ENCODE data around the gene CEP192.
"Not testable (repeated sequence)": the region's sequence is repeated elsewhere in the genome, so short reads cannot be mapped to it uniquely, and the experiment has no call there.

CEP192 gene

DNA sequence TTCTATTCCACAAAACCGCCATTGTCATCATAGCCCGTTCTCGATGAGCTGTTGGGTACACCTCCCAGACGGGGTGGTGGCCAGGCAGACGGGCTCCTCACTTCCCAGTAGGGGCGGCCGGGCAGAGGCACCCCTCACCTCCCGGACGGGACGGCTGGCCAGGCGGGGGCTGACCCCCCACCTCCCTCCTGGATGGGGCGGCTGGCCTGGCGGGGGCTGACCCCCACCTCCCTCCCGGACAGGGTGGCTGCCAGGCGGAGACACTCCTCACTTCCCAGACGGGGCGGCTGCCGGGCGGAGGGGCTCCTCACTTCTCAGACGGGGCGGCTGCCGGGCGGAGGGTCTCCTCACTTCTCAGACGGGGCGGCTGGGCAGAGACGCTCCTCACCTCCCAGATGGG is 106.9 kb downstream of the CEP192 start:
- not testable (repeated sequence) for DNase-seq (ENCODE audit: low read depth in 2 of 2)

GRCh38 chr18:13099113-13099512 is 108.0 kb downstream of the CEP192 start:
- DNase-seq (ENCODE audit: low read depth in 2 of 2), result no peak

GRCh38 chr18:13100942-13101658 is 109.9 kb downstream of the CEP192 start:
- DNase-seq (ENCODE audit: low read depth in 2 of 2), result no peak

DNA sequence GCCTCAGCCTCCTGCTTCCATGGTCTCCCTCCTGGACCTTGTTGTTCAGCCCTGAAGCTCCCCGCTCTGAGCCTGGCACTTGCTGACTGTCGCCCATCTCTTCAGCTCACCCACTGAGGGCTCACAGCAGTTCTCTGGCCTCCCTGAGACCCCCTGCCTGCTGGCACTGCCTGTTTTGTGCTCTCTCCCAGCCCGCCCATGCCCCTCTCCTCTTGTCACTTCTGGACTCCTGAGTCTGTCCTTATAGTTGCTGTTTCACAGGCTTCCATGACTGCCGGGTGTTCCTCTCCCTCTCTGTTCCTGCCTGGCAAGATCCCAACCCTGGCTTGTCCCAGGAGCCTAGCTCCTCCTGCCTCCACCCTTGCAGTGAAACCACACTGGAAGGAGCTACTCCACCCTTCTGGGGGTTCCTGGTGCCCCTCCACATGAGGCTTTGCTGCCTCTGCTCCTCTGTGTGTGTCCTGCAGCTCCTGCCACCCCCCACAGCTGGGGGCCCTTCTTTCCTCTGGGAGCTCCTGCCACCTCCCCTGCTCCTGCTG is 110.6 kb downstream of the CEP192 start:
- DNase-seq (ENCODE audit: low read depth in 2 of 2), result no peak

GRCh38 chr18:13103366-13103765 is 112.2 kb downstream of the CEP192 start:
- DNase-seq (ENCODE audit: low read depth in 2 of 2), result no peak

DNA sequence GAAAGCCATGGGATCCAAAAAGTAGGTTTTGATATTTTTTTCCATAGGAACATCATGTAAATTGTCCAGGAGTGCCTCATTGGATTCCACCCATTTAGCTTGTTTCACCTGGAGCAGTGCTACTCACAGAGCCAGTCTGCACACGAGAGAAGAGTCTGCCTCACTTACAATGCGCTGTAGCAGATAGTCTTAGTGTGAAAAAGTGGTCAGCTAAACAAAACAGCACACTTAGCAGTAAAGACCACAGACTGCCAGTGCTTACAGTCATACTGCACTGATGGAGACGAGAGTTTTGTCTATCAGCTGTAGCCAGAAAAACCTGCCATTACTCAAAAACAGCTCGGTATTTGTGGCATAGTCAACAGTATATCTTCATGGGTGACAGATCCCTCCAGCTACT is 113.9 kb downstream of the CEP192 start:
- DNase-seq (ENCODE audit: low read depth in 2 of 2), result no peak

GRCh38 chr18:13107074-13107473 is 115.9 kb downstream of the CEP192 start:
- no peak for DNase-seq (ENCODE audit: low read depth in 2 of 2)

DNA sequence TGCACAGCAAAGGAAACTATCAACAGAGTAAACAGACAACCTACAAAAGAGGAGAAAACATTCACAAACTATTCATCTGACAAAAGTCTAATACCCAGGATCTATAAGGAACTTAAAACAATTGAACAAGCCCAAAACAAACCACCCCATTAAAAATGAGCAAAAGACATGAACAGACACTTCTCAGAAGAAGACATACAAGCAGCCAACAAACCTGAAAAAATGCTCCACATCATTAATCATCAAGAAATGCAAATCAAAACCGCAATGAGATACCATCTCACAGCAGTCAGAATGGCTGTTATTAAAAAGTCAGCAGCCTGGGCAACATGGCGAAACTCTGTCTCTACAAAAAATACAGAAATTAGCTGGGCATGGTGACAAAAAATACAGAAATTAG is 117.2 kb downstream of the CEP192 start:
- DNase-seq (ENCODE audit: low read depth in 2 of 2), result no peak

DNA sequence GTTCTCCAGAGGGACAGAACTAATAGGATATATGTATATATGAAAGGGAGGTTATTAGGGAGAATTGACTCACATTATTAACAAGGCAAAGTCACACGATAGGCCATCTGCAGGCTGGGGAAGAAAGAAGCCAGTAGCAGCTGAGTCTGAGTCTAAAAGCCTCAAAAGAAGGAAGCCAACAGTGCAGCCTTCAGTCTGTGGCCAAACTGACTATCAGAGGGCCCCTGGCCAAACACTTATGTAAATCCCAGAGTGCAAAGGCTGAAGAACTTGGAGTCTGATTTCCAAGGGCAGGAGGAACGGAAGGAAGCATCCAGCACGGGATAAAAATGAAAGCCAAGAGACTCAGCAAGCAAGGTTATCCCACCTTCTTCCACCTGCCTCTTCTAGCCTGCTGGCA is 119.4 kb downstream of the CEP192 start:
- DNase-seq (ENCODE audit: low read depth in 2 of 2), result no peak

DNA sequence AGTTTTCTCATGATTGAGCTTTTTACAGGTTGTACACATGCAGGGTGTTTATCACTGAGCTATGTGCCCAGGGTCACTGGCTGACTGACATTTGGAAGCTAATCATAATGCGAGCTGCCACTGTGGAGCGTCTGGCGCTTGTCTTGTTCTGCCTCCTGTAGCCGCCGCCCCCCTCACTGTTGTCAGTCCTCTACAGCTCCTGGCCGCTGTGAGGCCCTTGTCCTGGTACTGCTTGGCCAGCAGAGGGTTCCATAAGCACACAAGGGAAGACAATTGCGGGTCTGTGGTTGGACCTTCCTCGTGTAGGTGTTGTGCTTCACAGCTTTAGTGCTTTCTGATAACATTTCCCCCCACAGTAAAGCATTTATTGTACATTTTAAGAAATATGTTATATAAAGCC is 121.8 kb downstream of the CEP192 start:
- no peak for DNase-seq (ENCODE audit: low read depth in 2 of 2)

DNA sequence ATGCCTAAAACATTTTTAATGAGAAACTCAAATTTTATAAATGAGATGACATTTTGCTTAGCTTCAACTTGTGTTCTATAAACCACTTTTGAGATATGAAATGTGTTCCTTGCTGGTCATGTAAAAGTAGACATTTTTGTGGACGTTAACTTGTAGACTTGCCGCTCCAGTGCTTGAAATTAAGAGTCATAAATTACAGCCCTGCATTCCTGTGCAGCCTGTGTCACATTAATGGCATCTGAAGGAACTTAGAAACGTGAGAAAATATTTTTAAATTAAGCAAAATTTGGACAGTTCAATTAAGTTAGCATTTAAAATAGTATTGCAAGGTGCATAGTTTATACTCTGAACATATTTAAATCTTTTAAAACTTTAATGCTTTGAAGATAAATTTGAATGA is 129.1 kb downstream of the CEP192 start:
- DNase-seq (ENCODE audit: low read depth in 2 of 2), result no peak

- no peak for DNase-seq (ENCODE audit: low read depth in 2 of 2)
These were observed 129.8 kb downstream of the CEP192 start for GRCh38 chr18:13120983-13121441.

- no peak for DNase-seq (ENCODE audit: low read depth in 2 of 2)
These were observed 133.2 kb downstream of the CEP192 start for GRCh38 chr18:13124411-13124810.

DNA sequence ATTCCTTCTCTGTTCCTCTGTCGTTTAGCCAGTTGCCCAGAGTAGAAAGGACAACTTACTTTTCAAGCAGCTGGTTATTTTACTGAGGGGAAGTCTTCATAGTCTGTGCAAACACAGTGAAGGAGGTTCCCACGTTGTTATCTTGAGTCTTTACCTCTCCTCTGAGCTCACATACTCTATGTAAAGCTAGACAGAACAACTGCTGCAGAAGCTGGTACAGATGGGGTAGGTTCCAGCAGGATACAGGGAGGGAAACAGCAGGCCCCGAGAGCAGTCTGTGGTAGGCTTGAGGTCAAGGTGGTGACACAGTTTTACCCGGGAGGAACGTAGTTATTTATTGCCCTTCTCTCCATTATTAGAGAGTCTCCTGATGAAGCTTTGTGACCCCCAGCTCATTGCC is 134.0 kb downstream of the CEP192 start:
- DNase-seq (ENCODE audit: low read depth in 2 of 2), result no peak

- no peak for DNase-seq (ENCODE audit: low read depth in 2 of 2)
These were observed 135.9 kb downstream of the CEP192 start for GRCh38 chr18:13126966-13127598.

- DNase-seq (ENCODE audit: low read depth in 2 of 2), result no peak
These were observed 140.1 kb downstream of the CEP192 start for GRCh38 chr18:13131283-13131682.

DNA sequence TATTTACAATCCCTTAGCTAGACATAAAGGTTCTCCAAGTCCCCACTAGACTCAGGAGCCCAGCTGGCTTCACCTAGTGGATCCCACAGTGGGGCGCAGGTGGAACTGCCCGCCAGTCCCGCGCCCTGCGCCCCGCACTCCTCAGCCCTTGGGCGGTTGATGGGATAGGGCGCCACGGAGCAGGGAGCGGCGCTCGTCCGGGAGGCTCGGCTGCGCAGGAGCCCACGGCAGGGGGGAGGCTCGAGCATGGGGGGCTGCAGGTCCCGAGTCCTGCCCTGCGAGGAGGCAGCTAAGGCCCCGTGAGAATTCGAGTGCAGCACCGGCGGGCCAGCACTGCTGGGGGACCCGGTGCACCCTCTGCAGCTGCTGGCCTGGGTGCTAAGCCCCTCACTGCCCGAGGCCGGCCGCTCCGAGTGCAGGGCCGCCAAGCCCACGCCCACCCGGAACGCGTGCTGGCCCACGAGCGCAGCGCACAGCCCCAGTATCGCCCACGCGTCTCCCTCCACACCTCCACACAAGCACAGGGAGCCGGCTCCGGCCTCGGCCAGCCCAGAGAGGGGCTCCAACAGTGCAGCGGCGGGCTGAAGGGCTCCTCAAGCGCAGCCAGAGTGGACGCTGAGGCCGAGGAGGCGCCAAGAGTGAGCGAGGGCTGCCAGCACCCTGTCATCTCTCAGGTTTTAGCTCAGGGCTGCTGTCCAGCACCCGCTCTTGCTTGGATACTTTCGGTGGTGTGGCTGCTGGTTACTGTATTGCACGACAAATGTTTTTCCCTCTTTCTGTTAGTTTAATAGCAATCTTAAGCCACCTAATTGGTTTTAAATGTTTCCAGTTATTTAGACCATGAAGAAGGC is 143.6 kb downstream of the CEP192 start:
- no peak for DNase-seq (ENCODE audit: low read depth in 2 of 2)

DNA sequence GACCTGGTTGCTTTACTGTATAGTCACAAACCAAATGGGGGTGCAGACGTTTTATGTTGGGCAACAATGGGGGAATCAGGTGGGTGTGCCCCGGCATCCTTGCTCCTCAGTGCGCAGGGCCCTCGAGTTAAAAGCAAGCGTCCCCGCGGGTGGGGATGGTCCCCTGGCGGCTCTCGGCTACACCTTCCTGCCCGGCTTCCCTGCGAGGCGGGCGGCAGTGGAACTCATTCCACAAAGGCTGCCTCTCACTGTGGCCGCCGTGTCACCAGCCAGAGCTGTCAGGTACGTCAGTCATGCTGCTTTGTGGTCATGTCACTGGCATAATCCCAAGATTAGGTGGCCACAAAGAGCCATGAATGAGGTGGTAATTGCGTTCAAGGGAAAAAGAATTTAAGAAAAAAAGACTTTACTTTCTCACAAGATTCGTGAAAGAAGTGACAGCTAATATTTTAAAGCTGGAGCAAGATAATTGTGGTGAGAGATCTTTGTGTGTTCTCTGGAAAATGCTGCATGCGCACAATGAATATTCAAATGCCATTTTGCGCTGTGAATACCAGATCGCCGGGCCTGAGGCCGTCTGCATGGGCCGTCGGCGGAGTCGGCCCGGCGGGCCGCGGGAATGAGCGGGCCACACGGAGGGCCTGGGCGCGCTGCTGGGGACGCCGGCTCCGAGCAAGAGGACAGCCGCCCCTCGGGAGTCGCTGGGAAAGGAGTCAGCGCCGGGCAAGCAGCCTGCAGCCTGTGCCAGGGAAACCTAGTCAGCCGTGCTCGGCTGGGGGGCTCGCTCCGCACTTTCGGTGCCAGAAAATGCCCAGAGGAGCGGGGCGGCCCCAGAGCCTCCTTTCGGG is 145.1 kb downstream of the CEP192 start:
- peak; percentile 44 to 65 for DNase-seq (ENCODE audit: low read depth in 2 of 2)

GRCh38 chr18:13136904-13137669 is 145.9 kb downstream of the CEP192 start:
- no peak for DNase-seq (ENCODE audit: low read depth in 2 of 2)

DNA sequence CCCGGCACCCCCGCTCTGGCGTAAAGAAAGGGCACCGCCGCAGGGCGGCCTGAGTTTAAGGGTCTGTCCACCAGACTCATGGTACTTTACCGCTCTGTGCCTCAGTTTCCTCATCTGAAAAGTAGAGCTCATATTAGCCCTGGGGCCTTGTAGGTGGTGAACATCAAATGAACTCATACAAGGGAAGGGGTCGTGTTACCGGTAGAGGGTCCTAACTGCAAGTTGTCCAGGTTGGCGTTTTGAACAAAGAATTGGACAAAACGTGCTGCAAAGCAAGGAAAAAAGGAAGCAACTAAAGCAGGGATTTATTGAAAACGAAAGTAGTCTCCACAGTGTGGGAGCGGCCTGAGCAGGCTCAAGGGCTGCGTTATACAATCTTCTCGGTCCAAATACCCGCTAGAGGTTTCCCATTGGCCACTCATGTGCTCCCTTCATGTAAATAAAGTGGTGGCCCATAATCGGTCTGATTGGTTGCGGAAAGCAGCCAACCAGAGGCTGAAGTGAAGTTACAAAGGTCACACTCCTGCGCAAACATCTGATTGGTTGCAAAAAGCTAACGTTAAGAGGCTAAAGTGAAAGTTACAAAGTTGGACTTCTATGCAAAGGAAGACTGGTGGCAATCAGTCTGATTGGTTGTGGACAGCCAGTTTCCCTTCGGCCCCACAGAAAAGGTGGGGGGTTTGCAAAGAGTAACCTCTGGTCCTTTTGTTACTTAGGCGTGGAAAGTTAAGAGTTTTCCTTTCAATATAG is 146.7 kb downstream of the CEP192 start:
- peak; percentile 25 to 39 for DNase-seq (ENCODE audit: low read depth in 2 of 2)

All from stimulated activated CD4-positive, alpha-beta T cell treated with anti-CD3 and anti-CD28 coated beads, Interleukin-15, amount 100 ng/mL, for 48 hours (primary cell).